ENCODE measurements around the gene PPIL1.

DNA sequence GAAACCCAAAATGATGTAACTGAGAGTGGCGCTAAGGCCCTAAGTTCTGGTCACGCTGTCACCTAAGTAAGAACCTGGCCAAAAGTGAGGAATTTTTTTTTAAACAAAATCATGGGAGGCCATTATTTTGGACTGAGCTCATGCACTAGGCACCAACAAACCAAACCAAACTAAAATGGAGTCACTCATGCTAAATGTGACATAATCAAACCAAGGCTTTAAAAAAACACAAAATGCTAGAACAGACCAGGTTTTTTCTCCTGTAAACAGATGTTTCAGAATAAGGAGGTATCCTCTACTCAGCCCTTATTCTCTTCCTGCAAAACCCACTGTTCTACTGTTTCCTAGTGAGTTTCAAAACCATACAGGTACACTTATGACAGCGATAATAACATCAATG, 10.0 kb upstream of the PPIL1 start:
- TF ChIP-seq, protein P1, sequence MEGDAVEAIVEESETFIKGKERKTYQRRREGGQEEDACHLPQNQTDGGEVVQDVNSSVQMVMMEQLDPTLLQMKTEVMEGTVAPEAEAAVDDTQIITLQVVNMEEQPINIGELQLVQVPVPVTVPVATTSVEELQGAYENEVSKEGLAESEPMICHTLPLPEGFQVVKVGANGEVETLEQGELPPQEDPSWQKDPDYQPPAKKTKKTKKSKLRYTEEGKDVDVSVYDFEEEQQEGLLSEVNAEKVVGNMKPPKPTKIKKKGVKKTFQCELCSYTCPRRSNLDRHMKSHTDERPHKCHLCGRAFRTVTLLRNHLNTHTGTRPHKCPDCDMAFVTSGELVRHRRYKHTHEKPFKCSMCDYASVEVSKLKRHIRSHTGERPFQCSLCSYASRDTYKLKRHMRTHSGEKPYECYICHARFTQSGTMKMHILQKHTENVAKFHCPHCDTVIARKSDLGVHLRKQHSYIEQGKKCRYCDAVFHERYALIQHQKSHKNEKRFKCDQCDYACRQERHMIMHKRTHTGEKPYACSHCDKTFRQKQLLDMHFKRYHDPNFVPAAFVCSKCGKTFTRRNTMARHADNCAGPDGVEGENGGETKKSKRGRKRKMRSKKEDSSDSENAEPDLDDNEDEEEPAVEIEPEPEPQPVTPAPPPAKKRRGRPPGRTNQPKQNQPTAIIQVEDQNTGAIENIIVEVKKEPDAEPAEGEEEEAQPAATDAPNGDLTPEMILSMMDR (CRISPR knock-in tag; IDR thresholded peaks at IDR 0.05), result no peak
- TF ChIP-seq SUZ12 (IDR thresholded peaks at IDR 0.05; ENCODE audit: low read depth, low read length) (no peak), CEBPB (IDR thresholded peaks at IDR 0.05; ENCODE audit: borderline replicate concordance, low read depth, low read length) (no peak), TBX2 (CRISPR knock-in tag; IDR thresholded peaks at IDR 0.05; ENCODE audit: borderline replicate concordance) (no peak), ZNF274 (CRISPR knock-in tag; IDR thresholded peaks at IDR 0.05) (no peak), ZNF558 (CRISPR knock-in tag; IDR thresholded peaks at IDR 0.05; ENCODE audit: borderline replicate concordance) (no peak), PHF20 (CRISPR knock-in tag; IDR thresholded peaks at IDR 0.05) (no peak), SMAD1 (CRISPR knock-in tag; IDR thresholded peaks at IDR 0.05; ENCODE audit: borderline replicate concordance, low read depth) (no peak)
- TF ChIP-seq, protein P2, sequence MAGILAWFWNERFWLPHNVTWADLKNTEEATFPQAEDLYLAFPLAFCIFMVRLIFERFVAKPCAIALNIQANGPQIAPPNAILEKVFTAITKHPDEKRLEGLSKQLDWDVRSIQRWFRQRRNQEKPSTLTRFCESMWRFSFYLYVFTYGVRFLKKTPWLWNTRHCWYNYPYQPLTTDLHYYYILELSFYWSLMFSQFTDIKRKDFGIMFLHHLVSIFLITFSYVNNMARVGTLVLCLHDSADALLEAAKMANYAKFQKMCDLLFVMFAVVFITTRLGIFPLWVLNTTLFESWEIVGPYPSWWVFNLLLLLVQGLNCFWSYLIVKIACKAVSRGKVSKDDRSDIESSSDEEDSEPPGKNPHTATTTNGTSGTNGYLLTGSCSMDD (CRISPR knock-in tag; IDR thresholded peaks at IDR 0.05), result no peak
- TF ChIP-seq, protein P3, sequence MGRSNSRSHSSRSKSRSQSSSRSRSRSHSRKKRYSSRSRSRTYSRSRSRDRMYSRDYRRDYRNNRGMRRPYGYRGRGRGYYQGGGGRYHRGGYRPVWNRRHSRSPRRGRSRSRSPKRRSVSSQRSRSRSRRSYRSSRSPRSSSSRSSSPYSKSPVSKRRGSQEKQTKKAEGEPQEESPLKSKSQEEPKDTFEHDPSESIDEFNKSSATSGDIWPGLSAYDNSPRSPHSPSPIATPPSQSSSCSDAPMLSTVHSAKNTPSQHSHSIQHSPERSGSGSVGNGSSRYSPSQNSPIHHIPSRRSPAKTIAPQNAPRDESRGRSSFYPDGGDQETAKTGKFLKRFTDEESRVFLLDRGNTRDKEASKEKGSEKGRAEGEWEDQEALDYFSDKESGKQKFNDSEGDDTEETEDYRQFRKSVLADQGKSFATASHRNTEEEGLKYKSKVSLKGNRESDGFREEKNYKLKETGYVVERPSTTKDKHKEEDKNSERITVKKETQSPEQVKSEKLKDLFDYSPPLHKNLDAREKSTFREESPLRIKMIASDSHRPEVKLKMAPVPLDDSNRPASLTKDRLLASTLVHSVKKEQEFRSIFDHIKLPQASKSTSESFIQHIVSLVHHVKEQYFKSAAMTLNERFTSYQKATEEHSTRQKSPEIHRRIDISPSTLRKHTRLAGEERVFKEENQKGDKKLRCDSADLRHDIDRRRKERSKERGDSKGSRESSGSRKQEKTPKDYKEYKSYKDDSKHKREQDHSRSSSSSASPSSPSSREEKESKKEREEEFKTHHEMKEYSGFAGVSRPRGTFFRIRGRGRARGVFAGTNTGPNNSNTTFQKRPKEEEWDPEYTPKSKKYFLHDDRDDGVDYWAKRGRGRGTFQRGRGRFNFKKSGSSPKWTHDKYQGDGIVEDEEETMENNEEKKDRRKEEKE (IDR thresholded peaks at IDR 0.05), result no peak

Measured in HepG2 (cell line).